Measurements from ENCODE around the gene CHIT1. TPM values are rescaled to one million over a fixed set of nuclear protein-coding genes. Genes with fewer than 3 reads are reported as not detected.

The CHIT1 gene
- total RNA-seq, 2 experiments from 2014 or later, result 0.56 to 0.74 TPM

GRCh38 chr1:203177470-203178039 is 51.9 kb downstream of the CHIT1 start:
- DNase-seq, result no peak
- H3K4me1 Mint-ChIP-seq (ENCODE audit: low read depth), result no peaks in the 10 kb centered on the region
- no peak for ATAC-seq
- H3K36me3 Mint-ChIP-seq (ENCODE audit: low read depth), result no peaks in the 10 kb centered on the region
- no peak overlapping the region for H3K27ac Mint-ChIP-seq
- ChIA-PET CTCF (no interaction called here), POLR2A (no interaction called here)
- no peak overlapping the region for H3K4me3 Mint-ChIP-seq
- intact Hi-C loops (cut with micrococcal nuclease), result no loop called here
- no peaks in the 10 kb centered on the region for H3K27me3 Mint-ChIP-seq
- no peak for TF ChIP-seq CTCF (IDR thresholded peaks at IDR 0.05)
- H3K9me3 Mint-ChIP-seq, result no peaks in the 10 kb centered on the region

GRCh38 chr1:203177036-203177405 is 52.5 kb downstream of the CHIT1 start:
- Mint-ChIP-seq H3K27me3 (no peaks in the 10 kb centered on the region), H3K27ac (no peak overlapping the region), H3K4me1 (ENCODE audit: low read depth) (no peaks in the 10 kb centered on the region), H3K4me3 (no peak overlapping the region), H3K9me3 (no peaks in the 10 kb centered on the region), H3K36me3 (ENCODE audit: low read depth) (no peaks in the 10 kb centered on the region)
- TF ChIP-seq CTCF (IDR thresholded peaks at IDR 0.05), result no peak
- DNase-seq (no peak), ATAC-seq (no peak)
- ChIA-PET CTCF (no interaction called here), POLR2A (interaction anchor here (1.4 kb wide), 1 partner anchor 50 kb away, joined by 3 read pairs; no protein-coding TSS in a partner anchor)
- intact Hi-C loops (cut with micrococcal nuclease), result no loop called here

GRCh38 chr1:203176273-203177035 is 53.0 kb downstream of the CHIT1 start:
- H3K27me3 Mint-ChIP-seq, result no peaks in the 10 kb centered on the region
- POLR2A ChIA-PET, result interaction anchor here (1.4 kb wide), 1 partner anchor 51 kb away, joined by 3 read pairs; no protein-coding TSS in a partner anchor
- TF ChIP-seq CTCF (IDR thresholded peaks at IDR 0.05), result no peak
- DNase-seq (no peak), ATAC-seq (no peak)
- no peaks in the 10 kb centered on the region for H3K4me1 Mint-ChIP-seq (ENCODE audit: low read depth)
- no peaks in the 10 kb centered on the region for H3K36me3 Mint-ChIP-seq (ENCODE audit: low read depth)
- no peaks in the 10 kb centered on the region for H3K9me3 Mint-ChIP-seq
- no peak overlapping the region for H3K27ac Mint-ChIP-seq
- no peak overlapping the region for H3K4me3 Mint-ChIP-seq
- intact Hi-C loops (cut with micrococcal nuclease), result no loop called here
- CTCF ChIA-PET, result interaction anchor here (0.7 kb wide), 1 partner anchor 59 kb away, joined by 3 read pairs; no protein-coding TSS in a partner anchor

- Mint-ChIP-seq H3K4me3 (no peak overlapping the region), H3K4me1 (ENCODE audit: low read depth) (no peaks in the 10 kb centered on the region), H3K36me3 (ENCODE audit: low read depth) (no peaks in the 10 kb centered on the region), H3K9me3 (no peaks in the 10 kb centered on the region), H3K27me3 (no peaks in the 10 kb centered on the region), H3K27ac (no peak overlapping the region)
- ChIA-PET POLR2A (interaction anchor here (1.4 kb wide), 1 partner anchor 51 kb away, joined by 3 read pairs; no protein-coding TSS in a partner anchor), CTCF (interaction anchor here (0.7 kb wide), 1 partner anchor 58 kb away, joined by 3 read pairs; no protein-coding TSS in a partner anchor)
- TF ChIP-seq CTCF (IDR thresholded peaks at IDR 0.05), result no peak
- DNase-seq (no peak), ATAC-seq (no peak)
- intact Hi-C loops (cut with micrococcal nuclease), result no loop called here
Observed at GRCh38 chr1:203175827-203176241, 53.6 kb downstream of the CHIT1 start.

- H3K36me3 Mint-ChIP-seq (ENCODE audit: low read depth), result no peaks in the 10 kb centered on the region
- no peak for TF ChIP-seq CTCF (IDR thresholded peaks at IDR 0.05)
- no peak within 1 kb of the TSS for H3K4me3 Mint-ChIP-seq
- no peaks in the 10 kb centered on the region for H3K27me3 Mint-ChIP-seq
- no peaks in the 10 kb centered on the region for H3K9me3 Mint-ChIP-seq
- ChIA-PET CTCF (interaction anchor here (0.7 kb wide), 1 partner anchor 57 kb away, joined by 3 read pairs; no protein-coding TSS in a partner anchor), POLR2A (interaction anchor here (1.4 kb wide), 1 partner anchor 52 kb away, joined by 3 read pairs; no protein-coding TSS in a partner anchor)
- no peaks in the 10 kb centered on the region for H3K4me1 Mint-ChIP-seq (ENCODE audit: low read depth)
- DNase-seq, result no peak
- intact Hi-C loops (cut with micrococcal nuclease), result no loop called here
- no peak within 1 kb of the TSS for H3K27ac Mint-ChIP-seq
- no peak for ATAC-seq
Observed at GRCh38 chr1:203175237-203175826, 54.1 kb downstream of the CHIT1 start, which contains the start of gene MYBPH. Gene MYBPH, minus strand, starts transcription at chr1:203175826. Its CDS starts 71 bp downstream, at chr1:203175755.

Measured in activated CD8-positive, alpha-beta T cell treated with anti-CD3 and anti-CD28 coated beads for 36 hours (primary cell).